Measurements from ENCODE around the gene NUPR1. TPM values are rescaled to one million over a fixed set of nuclear protein-coding genes. Genes with fewer than 3 reads are reported as not detected.
"Not testable (repeated sequence)": the region's sequence is repeated elsewhere in the genome, so short reads cannot be mapped to it uniquely, and the experiment has no call there.

Gene NUPR1
- total RNA-seq, 2 experiments from 2014 or later = not detected

GRCh38 chr16:28527985-28528384, 10.8 kb downstream of the NUPR1 start:
- Histone ChIP-seq H3K4me3 (ENCODE audit: low read length) (no peak overlapping the region), H3K27me3 (ENCODE audit: control insufficient read depth in 1 of 2, insufficient read depth in 2 of 2, low read length in 2 of 2) (no peaks in the 10 kb centered on the region), H3K4me1 (ENCODE audit: insufficient read depth, low read length) (peaks cover 7% of the 10 kb centered on the region), H3K9me3 (ENCODE audit: control insufficient read depth in 1 of 2, insufficient read depth in 1 of 2, low read length in 2 of 2) (no peaks in the 10 kb centered on the region), H3K36me3 (ENCODE audit: insufficient read depth, low read length) (no peaks in the 10 kb centered on the region), H3K27ac (ENCODE audit: low read depth in 1 of 2, low read length in 2 of 2) (no peak overlapping the region)
- no peaks in the 10 kb centered on the region for H3K27me3 Mint-ChIP-seq
- intact Hi-C loops (cut with DNase I, micrococcal nuclease) = loop anchor here in 1 of 2 experiments (10.0 kb wide), 1 partner anchor 53 kb away; the partner anchor contains the start of gene NPIPB7
- H3K27ac Mint-ChIP-seq = no peak overlapping the region
- no peak for DNase-seq
- ATAC-seq (ENCODE audit: poor library complexity) = no peak
- TF ChIP-seq, protein P1, sequence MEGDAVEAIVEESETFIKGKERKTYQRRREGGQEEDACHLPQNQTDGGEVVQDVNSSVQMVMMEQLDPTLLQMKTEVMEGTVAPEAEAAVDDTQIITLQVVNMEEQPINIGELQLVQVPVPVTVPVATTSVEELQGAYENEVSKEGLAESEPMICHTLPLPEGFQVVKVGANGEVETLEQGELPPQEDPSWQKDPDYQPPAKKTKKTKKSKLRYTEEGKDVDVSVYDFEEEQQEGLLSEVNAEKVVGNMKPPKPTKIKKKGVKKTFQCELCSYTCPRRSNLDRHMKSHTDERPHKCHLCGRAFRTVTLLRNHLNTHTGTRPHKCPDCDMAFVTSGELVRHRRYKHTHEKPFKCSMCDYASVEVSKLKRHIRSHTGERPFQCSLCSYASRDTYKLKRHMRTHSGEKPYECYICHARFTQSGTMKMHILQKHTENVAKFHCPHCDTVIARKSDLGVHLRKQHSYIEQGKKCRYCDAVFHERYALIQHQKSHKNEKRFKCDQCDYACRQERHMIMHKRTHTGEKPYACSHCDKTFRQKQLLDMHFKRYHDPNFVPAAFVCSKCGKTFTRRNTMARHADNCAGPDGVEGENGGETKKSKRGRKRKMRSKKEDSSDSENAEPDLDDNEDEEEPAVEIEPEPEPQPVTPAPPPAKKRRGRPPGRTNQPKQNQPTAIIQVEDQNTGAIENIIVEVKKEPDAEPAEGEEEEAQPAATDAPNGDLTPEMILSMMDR (IDR thresholded peaks at IDR 0.05) = no peak
- H3K36me3 Mint-ChIP-seq (ENCODE audit: low read depth) = no peaks in the 10 kb centered on the region
- CTCF ChIA-PET = no interaction called here
- H3K9me3 Mint-ChIP-seq = no peaks in the 10 kb centered on the region
- H3K4me3 Mint-ChIP-seq = no peak overlapping the region
- peaks cover 19% of the 10 kb centered on the region for H3K4me1 Mint-ChIP-seq (ENCODE audit: low read depth)
- POLR2A ChIA-PET = no interaction called here

DNA sequence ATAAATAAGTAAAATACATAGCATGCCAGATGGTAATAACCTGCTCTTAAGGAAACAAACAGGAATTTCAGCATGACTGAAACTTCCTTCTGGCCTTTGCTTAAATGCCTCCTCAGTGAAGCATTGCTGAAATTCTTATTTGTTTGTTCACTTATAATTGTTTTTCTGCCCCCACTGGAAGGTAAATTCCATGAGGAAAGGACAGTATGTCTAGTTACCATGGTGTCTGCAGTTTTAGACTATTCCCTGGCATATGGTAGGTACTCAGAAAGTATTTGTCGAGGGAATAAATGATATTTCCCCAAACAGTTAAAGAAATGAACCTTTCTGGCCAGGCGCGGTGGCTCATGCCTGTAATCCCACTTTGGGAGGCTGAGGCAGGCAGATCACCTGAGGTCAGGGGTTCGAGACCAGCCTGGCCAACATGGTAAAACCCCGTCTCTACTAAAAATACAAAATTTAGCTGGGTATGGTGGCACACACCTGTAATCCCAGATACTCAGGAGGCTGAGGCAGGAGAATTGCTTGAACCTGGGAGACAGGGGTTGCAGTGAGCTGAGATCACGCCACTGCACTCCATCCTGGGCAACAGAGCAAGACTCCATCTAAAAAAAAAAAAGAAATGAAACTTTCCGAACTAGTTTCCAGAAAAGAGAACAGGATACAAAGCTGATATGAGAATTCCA, 11.5 kb downstream of the NUPR1 start:
- DNase-seq; POLR2A ChIA-PET; H3K9me3 Mint-ChIP-seq; H3K27ac ChIP-seq (ENCODE audit: low read depth in 1 of 2, low read length in 2 of 2); ATAC-seq (ENCODE audit: poor library complexity); H3K27me3 ChIP-seq (ENCODE audit: control insufficient read depth in 1 of 2, insufficient read depth in 2 of 2, low read length in 2 of 2); H3K27me3 Mint-ChIP-seq; H3K4me1 ChIP-seq (ENCODE audit: insufficient read depth, low read length); H3K36me3 ChIP-seq (ENCODE audit: insufficient read depth, low read length); H3K4me3 Mint-ChIP-seq; CTCF ChIA-PET; H3K36me3 Mint-ChIP-seq (ENCODE audit: low read depth); H3K27ac Mint-ChIP-seq; H3K9me3 ChIP-seq (ENCODE audit: control insufficient read depth in 1 of 2, insufficient read depth in 1 of 2, low read length in 2 of 2); H3K4me3 ChIP-seq (ENCODE audit: low read length): not testable (repeated sequence)
- peaks cover 17% of the 10 kb centered on the region for H3K4me1 Mint-ChIP-seq (ENCODE audit: low read depth)
- intact Hi-C loops (cut with DNase I, micrococcal nuclease) = loop anchor here in 1 of 2 experiments (10.0 kb wide), 1 partner anchor 52 kb away; the partner anchor contains the start of gene NPIPB7

- H3K4me3 Mint-ChIP-seq = no peak overlapping the region
- DNase-seq = no peak
- ChIA-PET CTCF (interaction anchor here (0.6 kb wide), 1 partner anchor 45 kb away, joined by 3 read pairs; no protein-coding TSS in a partner anchor), POLR2A (interaction anchor here (2.9 kb wide), 1 partner anchor 8 kb away, joined by 11 read pairs; no protein-coding TSS in a partner anchor)
- H3K9me3 Mint-ChIP-seq = no peaks in the 10 kb centered on the region
- TF ChIP-seq, protein P1 (IDR thresholded peaks at IDR 0.05) = no peak
- H3K27ac ChIP-seq (ENCODE audit: low read depth in 1 of 2, low read length in 2 of 2) = no peak overlapping the region
- no peaks in the 10 kb centered on the region for H3K27me3 ChIP-seq (ENCODE audit: control insufficient read depth in 1 of 2, insufficient read depth in 2 of 2, low read length in 2 of 2)
- no peak overlapping the region for H3K4me3 ChIP-seq (ENCODE audit: low read length)
- no peaks in the 10 kb centered on the region for H3K27me3 Mint-ChIP-seq
- ATAC-seq (ENCODE audit: poor library complexity) = no peak
- no peaks in the 10 kb centered on the region for H3K9me3 ChIP-seq (ENCODE audit: control insufficient read depth in 1 of 2, insufficient read depth in 1 of 2, low read length in 2 of 2)
- intact Hi-C loops (cut with DNase I, micrococcal nuclease) = loop anchor here in 1 of 2 experiments (10.0 kb wide), 1 partner anchor 52 kb away; the partner anchor contains the start of gene NPIPB7
- H3K4me1 ChIP-seq (ENCODE audit: insufficient read depth, low read length) = peaks cover 4% of the 10 kb centered on the region
- H3K27ac Mint-ChIP-seq = no peak overlapping the region
- no peaks in the 10 kb centered on the region for H3K36me3 Mint-ChIP-seq (ENCODE audit: low read depth)
- peaks cover 11% of the 10 kb centered on the region for H3K4me1 Mint-ChIP-seq (ENCODE audit: low read depth)
- H3K36me3 ChIP-seq (ENCODE audit: insufficient read depth, low read length) = no peaks in the 10 kb centered on the region
Observed at GRCh38 chr16:28526201-28527099, 12.3 kb downstream of the NUPR1 start.

Data from CD4-positive, alpha-beta T cell (primary cell).